Islet precursor cell (in vitro differentiated cells): ENCODE data around the gene PLXNC1.

Source experiments
- DNase-seq: peaks from one replicate; pipeline ENCODE4 v3.0.0-alpha.2; 2018

PLXNC1 gene

GRCh38 chr12:94245631-94246383 lies 97.4 kb downstream of the PLXNC1 start:
- no peak for DNase-seq

DNA sequence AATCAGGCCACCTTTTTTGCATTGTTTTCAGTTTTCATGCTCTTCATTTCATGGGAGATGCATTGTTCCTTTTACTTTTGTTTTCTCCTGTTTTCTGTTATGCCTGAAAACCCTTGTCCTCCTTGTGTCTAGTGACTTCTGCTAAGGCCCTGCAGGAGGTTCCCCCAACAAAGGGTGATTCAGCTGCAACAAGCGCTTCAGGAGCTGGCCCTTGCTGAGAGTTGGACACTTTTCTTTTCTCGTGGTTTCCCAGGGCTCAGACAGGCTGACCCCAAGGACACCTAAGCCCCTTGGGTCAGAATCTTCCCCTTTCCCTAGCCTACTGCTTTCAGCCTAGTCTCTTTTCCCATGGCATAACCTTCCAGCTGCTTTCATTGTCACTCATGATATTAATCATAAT lies 98.9 kb downstream of the PLXNC1 start:
- no peak for DNase-seq

DNA sequence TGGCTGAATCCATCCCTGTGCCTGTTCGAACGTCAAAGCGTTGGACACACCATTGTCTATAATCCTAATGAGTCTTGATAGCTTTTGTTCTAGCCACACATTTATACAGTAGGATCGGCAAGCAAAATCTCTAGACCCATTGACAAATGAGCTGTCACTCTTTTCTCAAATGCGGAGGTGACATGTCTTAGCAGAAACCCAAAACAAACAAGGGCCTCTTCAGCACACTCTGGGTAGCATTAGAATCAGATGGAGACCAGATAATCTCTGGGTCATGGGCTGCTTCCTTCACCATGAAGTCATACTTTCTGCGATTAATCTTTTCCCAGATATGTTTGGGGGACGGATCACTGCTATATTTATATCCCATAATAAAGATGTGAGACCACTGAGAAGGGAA lies 100.2 kb downstream of the PLXNC1 start:
- DNase-seq = no peak

DNA sequence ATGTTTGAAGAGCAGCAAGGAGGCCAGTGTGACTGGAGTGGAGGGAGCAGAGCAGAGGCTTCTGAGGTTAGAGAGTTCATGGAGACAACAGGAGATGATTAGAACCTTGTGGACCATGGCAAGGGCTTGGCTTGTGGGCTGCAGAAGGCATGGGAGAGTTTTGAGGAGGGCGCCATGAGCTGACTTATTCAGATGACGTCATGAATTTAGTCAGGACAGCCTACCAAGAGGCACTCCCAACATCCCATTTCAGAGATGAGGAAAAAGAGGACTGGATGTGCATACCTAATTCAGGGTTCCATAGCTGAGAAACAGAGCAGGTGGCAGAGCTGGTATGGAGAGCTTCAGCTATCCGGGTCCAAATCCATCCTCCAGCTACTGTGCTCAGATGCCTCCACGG lies 101.8 kb downstream of the PLXNC1 start:
- DNase-seq = no peak

GRCh38 chr12:94254270-94254669 lies 105.9 kb downstream of the PLXNC1 start:
- DNase-seq = no peak

- no peak for DNase-seq
These were observed 106.6 kb downstream of the PLXNC1 start for GRCh38 chr12:94255006-94255405.

- no peak for DNase-seq
These were observed 107.1 kb downstream of the PLXNC1 start for GRCh38 chr12:94255428-94255827.

- DNase-seq = no peak
These were observed 110.2 kb downstream of the PLXNC1 start for GRCh38 chr12:94258593-94258992.

GRCh38 chr12:94260017-94260416 lies 111.6 kb downstream of the PLXNC1 start:
- DNase-seq = no peak

- no peak for DNase-seq
These were observed 112.3 kb downstream of the PLXNC1 start for GRCh38 chr12:94260717-94261116.

- no peak for DNase-seq
These were observed 112.7 kb downstream of the PLXNC1 start for GRCh38 chr12:94261119-94261518.

DNA sequence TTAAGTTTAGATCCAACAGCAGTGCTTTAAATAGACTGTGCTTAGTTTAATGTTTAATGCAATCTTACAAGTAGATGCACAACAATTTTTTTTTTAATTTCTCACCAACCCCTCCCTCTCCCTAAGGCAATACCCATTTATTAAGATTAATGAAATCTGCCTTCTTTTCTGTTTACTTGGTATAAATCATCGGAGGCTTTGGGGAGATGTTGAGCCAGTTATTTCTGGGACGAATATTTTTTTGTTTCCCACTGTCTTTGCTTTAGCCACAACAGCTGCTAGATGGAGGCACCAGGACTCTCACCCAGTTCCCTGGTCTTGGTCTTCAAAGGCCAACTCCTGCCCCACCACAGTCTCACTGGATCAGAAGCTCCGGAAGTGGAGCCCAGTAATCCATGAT lies 113.4 kb downstream of the PLXNC1 start:
- DNase-seq = no peak

DNA sequence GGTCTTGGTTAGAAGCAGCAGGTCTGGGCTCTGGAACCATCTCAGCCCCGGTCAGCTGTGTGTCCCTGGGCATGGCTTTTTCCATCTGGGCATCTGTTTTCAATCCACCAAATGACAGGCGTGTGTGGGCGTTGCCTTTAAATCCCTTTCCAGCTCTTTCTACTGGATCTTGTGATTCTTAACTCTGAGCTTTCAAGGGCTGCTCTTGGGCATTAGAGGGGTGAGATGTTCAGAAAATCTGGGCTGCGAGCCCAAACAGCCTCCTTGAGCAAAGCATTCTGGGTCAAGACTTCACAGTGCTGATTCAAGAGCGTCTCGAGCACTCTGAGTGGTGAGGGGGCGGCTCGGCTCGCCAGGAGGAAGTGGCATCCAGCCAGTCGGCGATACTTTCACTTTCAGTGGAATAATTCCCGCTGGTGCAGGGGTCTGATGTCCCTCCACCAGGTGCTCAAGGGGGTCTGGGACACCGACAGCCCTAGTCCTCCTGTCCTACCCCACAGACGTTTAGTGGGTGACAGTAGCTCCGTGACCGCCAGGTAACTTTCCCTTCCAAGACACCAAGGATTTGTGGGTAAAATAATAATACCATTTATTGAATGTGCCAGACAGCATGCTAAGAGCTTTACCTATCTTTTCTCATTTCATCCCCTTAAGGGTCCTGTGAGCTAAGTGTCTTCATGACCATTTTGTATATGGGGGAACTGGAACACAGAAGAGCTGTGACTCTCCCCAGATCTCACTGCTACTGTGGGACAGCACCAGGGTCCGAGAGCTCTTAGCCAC lies 114.0 kb downstream of the PLXNC1 start:
- peak; percentile 73 for DNase-seq

DNA sequence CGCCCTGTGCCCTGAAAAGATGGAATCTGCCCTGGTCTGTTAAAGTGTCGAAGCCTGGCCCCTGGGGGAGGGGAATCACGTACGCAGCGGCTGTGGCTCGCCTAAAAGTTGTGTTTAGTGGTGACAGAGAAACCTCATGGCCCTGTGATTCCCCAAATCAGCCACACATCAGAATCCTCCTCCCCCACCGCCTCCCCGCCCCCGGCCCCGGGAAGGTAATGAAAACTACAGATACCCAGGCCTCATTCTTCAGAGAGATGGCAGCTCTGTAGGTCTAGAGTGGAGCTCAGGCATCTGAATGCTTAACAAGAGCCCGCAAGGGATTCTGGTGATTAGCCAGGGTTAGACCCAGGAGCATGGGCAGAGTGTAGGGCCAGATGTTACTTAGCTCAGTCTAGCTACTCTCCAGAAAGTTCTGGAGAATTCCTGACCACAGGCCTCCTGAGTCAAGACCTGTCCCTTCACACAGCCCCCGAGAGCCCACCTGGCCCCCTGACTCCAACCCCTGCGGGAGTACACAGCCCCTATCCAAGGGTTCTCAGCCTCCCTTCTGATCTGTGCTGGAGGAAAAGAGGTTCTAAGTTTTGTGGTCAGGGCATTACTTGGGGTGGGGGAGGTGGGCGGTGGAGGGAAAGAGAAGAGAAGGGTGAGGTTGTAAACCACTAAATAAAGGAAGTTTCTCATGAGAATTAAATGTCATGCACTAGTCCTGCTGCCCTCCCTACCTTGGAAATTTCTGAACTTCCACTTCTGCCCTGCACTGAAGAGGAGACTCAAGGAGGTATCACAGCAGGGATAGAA lies 114.8 kb downstream of the PLXNC1 start:
- no peak for DNase-seq

DNA sequence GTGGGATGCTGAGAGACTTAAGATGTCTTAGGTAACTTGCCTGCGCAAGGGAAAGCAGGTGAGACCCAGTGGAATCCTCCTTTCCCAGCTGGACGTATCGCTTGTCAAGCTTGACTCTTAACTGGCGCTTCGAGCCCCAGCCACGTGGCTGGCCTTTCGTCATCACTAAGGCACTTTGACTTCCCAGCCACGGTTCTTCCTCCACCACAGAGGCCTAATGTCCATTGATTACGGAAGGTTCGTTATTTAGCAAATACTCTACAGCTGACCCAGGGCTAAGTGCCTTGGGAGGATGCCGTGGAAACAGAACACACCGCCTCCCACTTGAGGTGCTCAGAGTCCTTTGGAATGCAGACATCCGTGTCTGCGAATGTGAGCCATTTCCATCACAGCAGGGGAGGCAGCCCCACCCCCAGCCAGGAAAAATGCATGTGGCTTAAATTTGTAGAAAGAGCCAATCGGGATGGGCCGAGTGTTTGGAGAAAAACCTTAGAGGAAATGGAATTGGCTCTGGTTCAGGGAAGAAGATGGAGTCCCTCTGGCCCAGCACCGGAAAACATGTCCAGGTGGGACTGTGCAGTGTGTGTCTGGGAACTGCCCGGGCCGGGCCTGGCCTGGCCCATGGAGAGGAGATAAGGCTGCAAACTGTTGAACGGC lies 115.7 kb downstream of the PLXNC1 start:
- DNase-seq = peak; percentile 88

GRCh38 chr12:94264736-94265485 lies 116.5 kb downstream of the PLXNC1 start:
- DNase-seq = no peak

DNA sequence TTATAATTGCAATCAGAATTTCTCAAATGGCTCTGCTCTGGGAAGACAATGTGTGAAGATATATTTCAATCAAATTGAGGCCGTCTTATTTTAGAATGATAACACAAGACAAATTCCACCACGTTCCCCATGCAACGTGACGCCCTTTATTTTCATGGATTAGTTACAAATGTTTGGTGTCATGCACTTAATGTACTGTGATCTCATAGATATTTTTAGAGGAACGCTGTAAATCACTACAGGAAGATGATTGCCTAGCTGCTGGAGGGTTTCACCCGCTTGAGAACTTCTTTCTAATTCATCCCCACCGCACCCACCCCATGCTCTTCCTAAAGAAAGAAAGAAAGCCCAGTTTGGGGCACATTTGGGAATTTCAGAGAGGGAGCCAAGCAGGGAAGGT lies 117.2 kb downstream of the PLXNC1 start:
- DNase-seq = no peak

DNA sequence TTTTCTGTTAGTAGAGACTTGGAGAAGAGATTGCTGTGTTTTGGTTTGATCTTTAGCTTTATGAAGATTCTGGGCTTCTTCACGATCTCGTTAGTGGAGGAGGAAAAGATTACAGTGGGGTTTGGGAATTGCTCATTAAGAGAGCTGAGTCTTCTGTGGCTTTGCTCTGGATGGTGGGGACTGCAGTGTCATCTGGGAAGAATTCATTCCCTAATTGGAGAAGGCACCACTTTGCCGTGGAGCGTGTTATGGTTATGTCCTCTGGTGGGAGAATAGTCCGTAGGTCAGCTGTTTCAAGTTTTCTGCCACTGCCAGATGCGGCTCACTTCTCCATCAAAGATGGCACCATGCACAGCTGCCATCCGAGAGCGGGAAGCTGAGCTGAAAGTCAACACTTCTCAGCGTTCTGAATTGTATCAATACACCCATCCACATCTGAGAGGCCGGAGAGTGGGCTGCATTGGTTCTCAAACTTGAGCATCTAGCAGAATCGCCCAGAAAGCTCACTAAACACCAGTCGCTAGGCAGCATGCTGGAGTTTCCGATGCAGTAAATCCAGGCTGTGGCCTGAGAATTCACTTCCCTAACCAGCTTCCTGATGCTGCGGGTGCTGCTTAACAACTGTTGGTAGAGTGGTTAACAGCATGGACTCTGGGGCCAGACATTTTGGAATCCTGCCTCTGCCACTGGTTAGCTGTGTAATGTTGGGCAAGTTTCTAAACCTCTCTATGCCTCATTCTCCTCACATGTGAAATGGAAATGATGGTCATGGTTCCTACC lies 117.8 kb downstream of the PLXNC1 start:
- no peak for DNase-seq

- DNase-seq = no peak
These were observed 118.6 kb downstream of the PLXNC1 start for GRCh38 chr12:94266796-94267536.

DNA sequence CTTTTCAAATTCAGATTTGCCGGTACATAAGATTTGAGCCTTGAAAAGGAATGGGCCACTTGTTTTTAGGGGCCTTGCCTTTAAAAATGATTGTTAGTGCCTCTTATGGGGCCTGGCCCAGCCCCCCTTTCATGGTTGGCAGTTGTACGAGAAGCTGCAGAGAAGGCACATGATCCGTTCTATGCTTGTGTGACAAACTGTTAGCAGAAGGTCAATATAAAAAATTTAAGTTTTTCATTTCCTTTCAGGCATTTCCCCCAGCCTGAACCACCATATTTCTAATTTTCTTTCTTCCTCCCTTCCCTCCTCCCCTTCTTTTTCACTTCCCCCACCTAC lies 119.1 kb downstream of the PLXNC1 start:
- no peak for DNase-seq

DNA sequence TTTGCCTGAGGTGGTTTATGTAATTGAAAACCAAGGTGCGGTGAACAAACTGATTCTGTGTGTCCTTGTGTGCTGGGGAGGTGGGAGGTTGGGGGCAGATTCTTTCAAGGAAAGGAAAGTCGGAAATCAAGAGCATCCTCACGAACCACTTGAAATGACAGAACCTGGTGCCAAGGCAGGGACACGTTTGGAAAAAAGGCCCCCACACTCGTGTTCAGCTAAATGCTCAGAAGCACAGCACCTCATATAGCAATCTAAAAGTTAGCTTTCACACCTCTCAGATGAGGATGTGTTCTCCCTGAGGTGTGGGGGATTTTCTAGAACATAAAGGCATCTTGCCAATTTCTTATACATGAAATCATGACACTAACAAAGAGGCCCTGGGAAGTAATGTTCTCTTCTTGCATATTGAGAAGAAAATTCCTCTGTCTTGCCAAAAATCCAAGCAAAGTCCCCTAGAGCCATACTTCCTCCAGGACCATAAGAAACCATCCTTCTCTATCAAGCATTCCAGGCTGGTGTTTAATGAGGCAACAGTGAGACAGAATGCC lies 119.6 kb downstream of the PLXNC1 start:
- no peak for DNase-seq
